Ascending aorta (tissue), 2 donors: Measurements from ENCODE around the gene RETREG2. TPM values are rescaled to one million over a fixed set of nuclear protein-coding genes. Genes with fewer than 3 reads are reported as not detected.

Experiments used
- DNase-seq, 2 donors: peaks; one replicate each; pipeline ENCODE4 v3.0.0-alpha.2; 2019; ENCODE audit warnings: low spot score in 2 of 2
- H3K27ac ChIP-seq, 2 donors: fragments of 200-600 bp; sonication (generic); one replicate each; pipeline ENCODE4 v1.5.1; 2016 to 2017; ENCODE audit warnings: mild to moderate bottlenecking in 1 of 2
- H3K27me3 ChIP-seq: fragments of 200-600 bp; sonication (generic); one replicate; pipeline ENCODE4 v1.5.1; 2017
- H3K36me3 ChIP-seq, 2 donors: fragments of 200-600 bp; sonication (generic); one replicate each; pipeline ENCODE4 v1.5.1; 2016
- H3K4me1 ChIP-seq, 2 donors: fragments of 200-600 bp; sonication (generic); one replicate each; pipeline ENCODE4 v1.5.1; 2016 to 2017; ENCODE audit warnings: mild to moderate bottlenecking in 1 of 2
- H3K4me3 ChIP-seq, 2 donors: fragments of 200-600 bp; sonication (generic); one replicate each; pipeline ENCODE4 v1.5.1; 2016 to 2017; ENCODE audit warnings: mild to moderate bottlenecking in 1 of 2
- H3K9me3 ChIP-seq, 2 donors: fragments of 200-600 bp; sonication (generic); one replicate each; pipeline ENCODE4 v1.5.1; 2016
- CTCF ChIP-seq, 3 experiments: fragments of 200-600 bp in 2 of 3; fragments of 450-650 bp in 1 of 3; sonication (generic) in 2 of 3; IDR thresholded peaks; one replicate each; pipeline ENCODE4 v1.5.1; 2016 to 2019; ENCODE audit warnings: antibody characterized with exemption in 3 of 3, mild to moderate bottlenecking in 1 of 3, moderate library complexity in 1 of 3
- intact Hi-C: fragments of 100-400 bp; cut with DNase I; formaldehyde crosslinking; loops from one replicate; pipeline ENCODE4 v1.15.1; 2023
- total RNA-seq: library from RNA; depleted of rRNA; stranded (reverse); fragments of >200 nt; gene quantifications from one replicate; pipeline ENCODE4 v1.1.0, GENCODE V29; 2016

The RETREG2 gene
- total RNA-seq, 1 donor from 2014 or later = 83.5 TPM

- Histone ChIP-seq H3K27me3 (no peaks in the 10 kb centered on the region), H3K36me3 (peaks cover 6 to 23% of the 10 kb centered on the region in 2 donors), H3K27ac (no peak overlapping the region), H3K9me3 (no peaks in the 10 kb centered on the region), H3K4me1 (peaks cover 0 to 8% of the 10 kb centered on the region in 2 donors), H3K4me3 (no peak overlapping the region)
- intact Hi-C loops = no loop called here
- no peak for TF ChIP-seq CTCF (IDR thresholded peaks at IDR 0.05)
- no peak for DNase-seq
Measured at GRCh38 chr2:219157396-219157795, 20.7 kb upstream of the RETREG2 start.

- Histone ChIP-seq H3K9me3 (no peaks in the 10 kb centered on the region), H3K4me3 (no peak overlapping the region), H3K4me1 (peaks cover 0 to 8% of the 10 kb centered on the region in 2 donors), H3K36me3 (peaks cover 6 to 23% of the 10 kb centered on the region in 2 donors), H3K27ac (no peak overlapping the region), H3K27me3 (no peaks in the 10 kb centered on the region)
- TF ChIP-seq CTCF (IDR thresholded peaks at IDR 0.05) = no peak
- intact Hi-C loops = no loop called here
- no peak for DNase-seq
Measured at GRCh38 chr2:219158025-219158424, 20.1 kb upstream of the RETREG2 start.

- intact Hi-C loops = no loop called here
- Histone ChIP-seq H3K36me3 (peaks cover 6 to 23% of the 10 kb centered on the region in 2 donors), H3K4me3 (no peak overlapping the region)
Measured at GRCh38 chr2:219158586-219158985, 19.5 kb upstream of the RETREG2 start.

GRCh38 chr2:219159771-219160185 lies 18.3 kb upstream of the RETREG2 start:
- peaks cover 0 to 8% of the 10 kb centered on the region in 2 donors for H3K4me1 ChIP-seq
- no peak for TF ChIP-seq CTCF (IDR thresholded peaks at IDR 0.05)
- peak overlapping the region; percentile 66 to 86 for H3K4me3 ChIP-seq
- intact Hi-C loops = loop anchor here (1.0 kb wide), 4 partner anchors 18 to 229 kb away; partner anchors contain the start of gene ZFAND2B
- no peaks in the 10 kb centered on the region for H3K27me3 ChIP-seq
- DNase-seq = no peak
- peak overlapping the region; percentile 86 to 89 for H3K27ac ChIP-seq
- H3K36me3 ChIP-seq = peaks cover 4 to 20% of the 10 kb centered on the region in 2 donors
- H3K9me3 ChIP-seq = no peaks in the 10 kb centered on the region

More at GRCh38 chr2:219158586-219158985, 19.5 kb upstream of the RETREG2 start:
- Histone ChIP-seq H3K4me1 (peaks cover 0 to 8% of the 10 kb centered on the region in 2 donors), H3K9me3 (no peaks in the 10 kb centered on the region), H3K27ac (no peak overlapping the region), H3K27me3 (no peaks in the 10 kb centered on the region)
- DNase-seq = no peak
- TF ChIP-seq CTCF (IDR thresholded peaks at IDR 0.05) = no peak

- peak; percentile 97 to 100 (median 100) for TF ChIP-seq CTCF (IDR thresholded peaks at IDR 0.05)
- Histone ChIP-seq H3K36me3 (peaks cover 4 to 22% of the 10 kb centered on the region in 2 donors), H3K9me3 (no peaks in the 10 kb centered on the region), H3K4me1 (peaks cover 0 to 8% of the 10 kb centered on the region in 2 donors), H3K4me3 (peak within 1 kb of the TSS; percentile 66 to 86), H3K27me3 (no peaks in the 10 kb centered on the region), H3K27ac (peak within 1 kb of the TSS; percentile 86 to 89)
- intact Hi-C loops = loop anchor here (1.0 kb wide), 4 partner anchors 17 to 228 kb away; partner anchors contain the start of gene ZFAND2B
- DNase-seq = peak; percentile 88 to 98
Measured at GRCh38 chr2:219160186-219161017, 17.7 kb upstream of the RETREG2 start, which contains the start of gene NHEJ1. TSS of gene NHEJ1 (minus strand) at chr2:219160815. CDS start at chr2:219158362, 2,453 bp downstream.
